ENCODE measurements around the gene AGPAT3.

The AGPAT3 gene

DNA sequence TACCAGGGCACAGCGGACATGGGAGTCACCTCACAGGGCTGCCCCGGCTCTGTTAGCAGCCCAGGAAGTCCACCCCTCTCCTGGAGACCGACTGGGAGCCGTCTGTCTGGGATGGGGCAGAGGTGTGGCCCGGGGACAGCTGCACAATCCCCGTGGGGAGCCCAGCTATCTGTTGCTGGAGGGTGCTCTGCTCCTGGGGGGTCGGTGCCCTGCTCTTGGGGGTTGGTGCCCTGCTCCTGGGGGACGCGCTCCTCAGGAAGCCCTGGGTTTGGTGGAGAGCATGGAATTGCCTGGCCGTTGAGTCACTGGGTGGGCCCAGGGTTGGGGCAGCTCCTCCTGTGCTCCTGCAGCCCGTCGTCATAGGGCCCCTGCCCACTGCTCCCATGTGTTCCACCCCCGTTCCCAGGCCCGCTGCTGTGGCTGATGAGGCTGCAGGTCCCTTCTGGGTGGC lies 39.3 kb downstream of the AGPAT3 start:
- in situ Hi-C loops (cut with HindIII; ENCODE audit: low sequenced_read_pairs) = no loop called here

GRCh38 chr21:43905726-43906455 lies 40.9 kb downstream of the AGPAT3 start:
- in situ Hi-C loops (cut with HindIII; ENCODE audit: low sequenced_read_pairs) = loop anchor here (5.0 kb wide), 2 partner anchors 34 to 36 kb away; no protein-coding TSS in a partner anchor

DNA sequence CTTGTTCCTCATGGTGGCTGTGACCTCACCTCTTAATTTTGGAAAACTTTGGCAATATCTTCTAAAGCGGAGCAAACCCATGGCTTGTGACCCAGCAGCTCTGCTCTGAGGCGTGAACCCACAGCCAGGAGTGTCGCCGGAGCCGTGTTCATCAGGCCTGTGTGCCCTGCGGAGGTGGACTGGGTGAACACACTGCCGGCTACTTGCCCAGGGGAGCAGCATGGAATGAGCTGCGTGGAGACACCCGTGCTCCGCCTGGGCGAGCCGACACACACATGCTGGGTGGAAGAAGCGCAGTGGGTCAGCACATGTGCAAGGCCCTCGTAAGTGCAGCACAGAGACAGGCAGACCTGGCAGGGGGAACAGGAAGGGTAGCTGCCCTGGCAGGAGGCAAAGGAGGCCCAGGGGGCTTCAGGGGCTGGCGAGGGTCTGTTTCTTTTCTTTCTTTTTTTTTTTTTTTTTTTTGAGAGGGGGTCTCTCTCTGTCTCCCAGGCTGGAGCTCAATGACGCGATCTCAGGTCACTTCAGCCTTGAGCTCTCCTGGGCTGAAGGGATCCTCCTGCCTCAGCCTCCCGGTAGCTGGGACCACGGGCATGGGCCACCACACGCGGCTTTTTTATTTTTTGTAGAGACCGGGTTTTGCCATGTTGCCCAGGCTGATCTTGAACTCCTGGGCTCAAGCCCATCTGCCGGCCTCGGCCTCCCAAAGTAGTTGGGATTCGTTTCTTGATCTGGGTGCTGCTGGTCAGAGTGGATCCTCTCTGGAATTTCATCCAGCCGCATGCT lies 41.8 kb downstream of the AGPAT3 start:
- in situ Hi-C loops (cut with HindIII; ENCODE audit: low sequenced_read_pairs) = loop anchor here (5.0 kb wide), 2 partner anchors 34 to 36 kb away; no protein-coding TSS in a partner anchor

DNA sequence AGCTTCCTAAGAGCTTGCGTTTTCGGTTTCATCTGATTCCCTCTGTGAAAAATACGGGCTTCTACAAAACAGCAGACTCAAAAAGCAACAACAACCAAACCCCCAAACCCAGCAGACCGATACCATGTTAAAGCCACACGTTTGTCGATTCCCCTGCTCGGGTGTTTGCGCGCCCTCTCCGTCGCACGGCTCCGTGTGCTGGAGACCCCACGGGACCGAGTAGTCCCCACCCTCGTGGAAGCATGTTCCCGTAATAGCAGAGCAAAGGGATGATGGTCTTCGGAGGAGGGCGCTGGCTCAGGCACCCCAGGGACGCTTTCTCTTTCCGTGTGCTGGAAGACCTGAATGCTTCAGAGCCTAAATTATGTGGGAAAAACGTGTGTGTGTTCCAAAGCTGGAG lies 42.7 kb downstream of the AGPAT3 start:
- in situ Hi-C loops (cut with HindIII; ENCODE audit: low sequenced_read_pairs) = loop anchor here (5.0 kb wide), 2 partner anchors 35 kb away; no protein-coding TSS in a partner anchor

GRCh38 chr21:43908167-43908566 lies 43.1 kb downstream of the AGPAT3 start:
- in situ Hi-C loops (cut with HindIII; ENCODE audit: low sequenced_read_pairs) = loop anchor here (5.0 kb wide), 2 partner anchors 34 to 36 kb away; no protein-coding TSS in a partner anchor

DNA sequence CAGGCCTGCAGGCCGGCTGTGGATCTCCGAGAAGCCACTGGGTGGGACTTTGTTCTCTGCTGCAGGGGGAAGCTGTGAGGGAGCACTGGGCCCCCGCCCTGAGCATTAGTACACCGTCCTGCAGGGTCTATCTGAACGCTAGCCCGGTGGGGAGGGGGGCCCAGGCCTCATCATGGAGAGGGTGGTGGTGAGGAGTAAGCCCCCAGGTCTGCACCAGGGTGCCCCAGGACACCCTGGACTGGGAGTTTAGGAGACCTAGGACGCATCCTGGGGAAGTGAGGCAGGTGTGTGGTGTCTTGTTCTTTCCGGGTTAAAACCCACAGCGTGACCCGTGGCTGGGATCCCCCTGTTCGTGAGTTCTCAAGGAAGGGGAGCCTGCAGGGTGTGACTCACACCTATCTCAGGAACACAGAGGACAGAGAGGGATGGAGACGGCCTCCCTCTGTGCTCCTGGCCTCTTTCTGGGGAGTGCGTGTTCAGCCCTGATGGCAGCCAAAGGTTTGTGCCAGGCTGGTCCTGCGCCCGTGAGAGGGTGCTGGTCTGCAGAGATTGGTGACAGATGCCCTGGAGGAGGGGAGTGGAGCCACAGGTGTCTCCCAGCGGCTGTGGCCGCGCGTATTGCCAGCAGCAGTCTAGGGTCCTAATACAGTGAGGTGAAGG lies 44.8 kb downstream of the AGPAT3 start:
- in situ Hi-C loops (cut with HindIII; ENCODE audit: low sequenced_read_pairs) = loop anchor here (5.0 kb wide), 2 partner anchors 32 to 38 kb away; no protein-coding TSS in a partner anchor

GRCh38 chr21:43910460-43910859 lies 45.4 kb downstream of the AGPAT3 start:
- in situ Hi-C loops (cut with HindIII; ENCODE audit: low sequenced_read_pairs) = no loop called here

DNA sequence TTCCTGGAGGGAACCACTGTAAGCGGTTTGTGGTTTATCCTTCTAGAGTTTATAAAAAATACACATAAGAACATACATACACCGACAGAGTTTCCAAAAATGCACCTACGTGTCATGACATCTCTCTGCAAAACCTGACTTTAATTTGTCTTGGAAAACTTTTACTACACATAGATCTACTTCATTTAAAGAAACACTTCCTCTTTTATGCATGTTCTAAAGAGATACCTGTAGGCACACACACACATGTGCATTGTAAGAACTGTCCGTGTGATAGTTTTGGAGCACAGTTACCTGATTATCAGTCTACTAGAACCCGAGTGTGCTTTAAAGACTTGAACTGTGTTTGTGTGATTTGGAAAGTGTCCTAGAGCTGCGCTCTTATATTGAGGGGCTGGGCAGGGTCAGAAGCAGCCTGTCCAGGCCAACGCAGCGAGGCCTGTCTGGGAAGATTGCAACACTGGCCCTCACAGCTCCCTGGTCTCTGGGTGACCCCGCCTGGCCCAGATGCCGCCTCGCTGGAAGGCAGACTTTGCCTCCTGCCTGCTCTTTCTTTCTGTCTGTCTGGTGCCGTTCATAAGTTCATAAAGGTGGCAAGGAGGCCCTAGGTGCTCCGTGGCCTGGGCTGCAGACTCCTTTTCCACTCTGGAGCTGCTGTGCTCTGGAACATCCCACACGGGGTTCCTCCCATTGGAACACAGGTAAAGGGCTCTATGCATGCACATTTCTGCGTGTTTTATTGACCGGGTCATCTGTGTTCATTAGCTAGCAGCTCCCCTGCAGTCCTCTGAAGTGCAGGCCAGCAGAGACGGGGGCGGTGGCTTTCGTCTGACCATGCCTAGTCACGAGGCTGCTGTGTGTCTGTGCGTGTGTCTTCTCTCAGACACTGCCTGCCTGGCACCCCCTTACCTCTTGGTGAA lies 46.3 kb downstream of the AGPAT3 start:
- in situ Hi-C loops (cut with HindIII; ENCODE audit: low sequenced_read_pairs) = no loop called here

DNA sequence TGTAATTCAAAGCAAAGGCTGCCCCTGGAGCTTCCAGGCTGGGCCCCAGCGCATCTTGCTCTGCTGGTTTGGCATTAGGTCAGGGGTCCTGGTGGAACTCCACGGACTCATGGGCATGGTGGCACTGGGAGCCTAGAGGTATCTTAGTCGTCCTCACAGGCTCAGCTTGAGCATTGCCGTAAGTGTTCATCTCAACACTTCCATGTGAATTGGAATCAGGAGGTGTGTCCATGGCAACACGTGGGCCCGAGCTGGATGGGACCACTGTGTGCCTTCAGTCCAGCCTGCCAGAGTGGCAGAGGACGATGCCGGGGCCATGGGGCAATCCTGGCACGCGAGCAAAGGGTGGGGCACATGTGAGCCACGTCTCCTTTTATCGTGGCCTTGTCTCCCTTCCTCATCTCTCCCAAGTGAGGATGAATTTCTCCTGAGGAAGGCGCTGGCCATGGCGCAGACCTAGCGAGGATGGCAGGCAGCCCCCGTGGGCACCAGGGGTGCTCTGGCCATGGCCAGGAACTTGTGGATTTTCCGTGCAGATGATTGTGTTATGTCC lies 47.0 kb downstream of the AGPAT3 start:
- in situ Hi-C loops (cut with HindIII; ENCODE audit: low sequenced_read_pairs) = no loop called here

DNA sequence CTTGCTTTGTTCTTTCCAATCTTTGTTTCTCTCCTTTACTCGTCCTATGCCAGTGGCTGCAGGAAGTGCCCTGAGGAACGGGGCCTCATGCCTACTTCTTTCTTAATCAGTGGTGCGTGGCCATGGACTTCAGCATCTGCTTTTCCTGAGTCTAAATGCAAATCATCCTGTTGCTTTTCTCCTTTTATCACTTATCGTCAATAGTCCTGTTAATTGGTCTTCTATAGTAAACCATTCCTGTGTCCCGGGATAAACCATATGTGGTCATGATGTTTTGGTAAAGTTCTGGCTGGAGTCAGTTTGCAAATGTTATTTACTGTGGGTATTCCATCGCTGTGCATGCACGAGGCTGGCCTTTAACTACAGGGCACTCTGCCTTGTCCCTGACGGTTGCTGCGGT lies 47.5 kb downstream of the AGPAT3 start:
- in situ Hi-C loops (cut with HindIII; ENCODE audit: low sequenced_read_pairs) = no loop called here

DNA sequence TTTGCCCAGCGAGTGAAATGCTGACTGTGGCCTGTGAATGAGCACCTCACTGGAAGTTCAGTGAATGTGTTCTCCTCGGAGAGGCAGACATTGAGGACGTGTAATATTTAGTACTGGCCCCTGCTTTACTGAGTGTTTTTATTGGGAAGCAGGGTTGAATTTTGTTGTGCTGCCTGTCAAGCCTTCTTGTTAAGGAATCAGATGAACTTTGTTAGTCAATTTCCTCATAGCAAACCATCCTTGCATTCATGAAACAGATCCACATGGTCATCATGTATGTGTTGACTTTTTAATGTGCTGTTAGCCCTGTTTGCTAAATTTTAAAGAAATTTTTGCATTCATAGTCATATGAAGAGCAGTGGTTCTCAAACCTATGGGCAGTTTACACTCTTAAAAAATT lies 47.9 kb downstream of the AGPAT3 start:
- in situ Hi-C loops (cut with HindIII; ENCODE audit: low sequenced_read_pairs) = no loop called here

GRCh38 chr21:43913928-43914327 lies 48.9 kb downstream of the AGPAT3 start:
- in situ Hi-C loops (cut with HindIII; ENCODE audit: low sequenced_read_pairs) = no loop called here

GRCh38 chr21:43916076-43916475 lies 51.1 kb downstream of the AGPAT3 start:
- in situ Hi-C loops (cut with HindIII; ENCODE audit: low sequenced_read_pairs) = no loop called here

- in situ Hi-C loops (cut with HindIII; ENCODE audit: low sequenced_read_pairs) = no loop called here
Observed at GRCh38 chr21:43916691-43917514, 51.9 kb downstream of the AGPAT3 start.

DNA sequence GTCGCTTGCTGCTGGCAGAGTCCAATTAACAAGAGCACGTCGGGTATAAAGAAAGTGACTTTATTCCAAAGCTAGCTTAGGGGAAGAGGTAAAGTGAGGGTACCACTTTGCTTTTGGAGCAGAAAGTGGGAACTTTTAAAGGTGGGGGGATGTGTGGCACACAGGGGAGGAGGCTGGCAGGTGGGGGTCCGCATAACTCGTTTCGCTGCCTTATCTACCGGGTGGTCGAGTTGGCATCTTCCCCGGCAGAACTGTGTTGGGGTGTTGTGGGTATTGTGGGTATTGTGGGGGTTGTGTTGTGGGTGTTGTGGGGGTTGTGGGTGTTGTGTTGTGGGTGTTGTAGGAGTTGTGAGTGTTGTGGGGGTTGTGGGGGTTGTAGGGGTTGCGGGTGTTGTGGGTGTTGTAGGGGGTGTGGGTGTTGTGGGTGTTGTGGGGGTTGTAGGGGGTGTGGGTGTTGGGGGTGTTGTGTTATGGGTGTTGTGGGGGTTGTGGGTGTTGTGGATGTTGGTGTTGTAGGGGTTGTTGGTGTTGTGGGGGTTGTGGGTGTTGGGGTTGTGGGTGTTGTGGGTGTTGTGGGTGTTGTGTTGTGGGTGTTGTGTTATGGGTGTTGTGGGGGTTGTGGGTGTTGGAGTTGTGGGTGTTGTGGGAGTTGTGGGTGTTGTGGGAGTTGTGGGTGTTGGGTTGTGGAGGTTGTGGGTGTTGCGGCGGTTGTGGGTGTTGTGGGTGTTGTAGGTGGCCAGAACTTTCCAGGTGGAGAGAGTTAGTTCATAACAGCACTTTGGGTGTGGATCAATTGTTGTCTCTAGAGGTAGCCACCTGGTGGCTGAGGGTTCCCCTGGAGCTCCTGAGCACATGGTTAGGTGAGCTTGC lies 52.7 kb downstream of the AGPAT3 start:
- in situ Hi-C loops (cut with HindIII; ENCODE audit: low sequenced_read_pairs) = no loop called here

DNA sequence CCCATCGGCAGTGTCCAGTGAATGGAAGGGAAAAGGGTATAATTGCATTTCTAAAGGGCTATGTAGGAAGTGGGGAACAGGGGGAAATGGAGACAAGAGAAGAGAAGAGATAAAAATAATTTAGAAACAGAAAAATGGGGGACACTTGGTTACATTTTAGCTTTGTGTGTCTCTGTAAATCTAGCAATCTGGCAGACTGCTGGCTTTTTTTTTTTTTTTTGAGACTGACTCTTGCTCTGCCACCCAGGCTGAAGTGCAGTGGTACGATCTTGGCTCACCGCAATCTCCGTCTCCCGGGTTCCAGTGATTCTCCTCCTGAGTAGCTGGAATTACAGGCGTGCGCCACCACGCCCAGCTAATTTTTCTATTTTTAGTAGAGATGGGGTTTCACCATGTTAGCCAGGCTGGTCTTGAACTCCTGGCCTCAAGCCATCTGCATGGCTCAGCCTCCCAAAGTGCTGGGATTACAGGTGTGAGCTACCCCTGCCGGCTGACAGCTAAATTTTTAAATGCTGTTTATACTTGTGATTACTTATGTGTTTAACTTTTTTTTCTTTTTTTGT lies 53.4 kb downstream of the AGPAT3 start:
- in situ Hi-C loops (cut with HindIII; ENCODE audit: low sequenced_read_pairs) = no loop called here

GRCh38 chr21:43919283-43919682 lies 54.3 kb downstream of the AGPAT3 start:
- in situ Hi-C loops (cut with HindIII; ENCODE audit: low sequenced_read_pairs) = no loop called here

Measured in endothelial cell of hepatic sinusoid (primary cell).